ENCODE data around the gene RAD51B.

RAD51B gene

DNA sequence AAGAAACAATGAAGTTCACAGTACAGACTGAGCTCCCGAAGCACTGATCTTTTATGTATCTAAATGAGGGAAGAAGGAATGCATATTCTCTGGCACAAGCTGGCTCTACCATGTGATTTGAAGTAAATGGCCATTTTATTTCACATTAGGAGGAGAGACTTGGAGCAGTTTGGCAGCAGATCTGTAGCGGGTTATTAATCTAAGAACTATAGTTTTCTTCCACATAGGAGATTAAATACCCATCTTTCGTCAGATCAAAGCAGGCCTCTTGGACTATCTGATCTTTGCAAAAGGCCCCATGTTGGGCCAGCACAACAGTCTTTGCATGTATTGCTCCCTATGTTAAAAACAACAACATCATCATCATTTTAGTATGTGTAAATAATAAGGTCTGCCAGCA, 495.5 kb downstream of the RAD51B start:
- no peak for DNase-seq

- DNase-seq = no peak
These were observed 496.7 kb downstream of the RAD51B start for GRCh38 chr14:68316078-68316868.

DNA sequence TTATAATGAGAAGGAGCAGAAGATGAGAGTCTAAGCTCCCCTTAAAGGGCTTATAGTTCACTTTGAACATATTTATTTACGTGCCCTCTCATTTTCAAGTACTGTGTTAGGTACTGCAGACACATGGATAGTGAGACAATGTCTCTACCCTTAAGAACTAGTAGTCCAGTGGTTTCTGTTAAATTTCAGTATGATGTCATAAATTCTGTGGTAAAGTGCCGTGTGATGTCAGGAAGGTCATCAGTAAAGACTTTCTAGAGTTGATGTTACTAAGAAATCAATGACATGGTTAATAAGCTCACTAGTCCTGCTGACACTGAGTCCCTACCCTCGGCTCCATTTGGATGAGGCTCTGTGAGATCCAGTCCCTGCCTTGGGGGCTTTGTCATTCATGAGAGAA, 497.7 kb downstream of the RAD51B start:
- no peak for DNase-seq

DNA sequence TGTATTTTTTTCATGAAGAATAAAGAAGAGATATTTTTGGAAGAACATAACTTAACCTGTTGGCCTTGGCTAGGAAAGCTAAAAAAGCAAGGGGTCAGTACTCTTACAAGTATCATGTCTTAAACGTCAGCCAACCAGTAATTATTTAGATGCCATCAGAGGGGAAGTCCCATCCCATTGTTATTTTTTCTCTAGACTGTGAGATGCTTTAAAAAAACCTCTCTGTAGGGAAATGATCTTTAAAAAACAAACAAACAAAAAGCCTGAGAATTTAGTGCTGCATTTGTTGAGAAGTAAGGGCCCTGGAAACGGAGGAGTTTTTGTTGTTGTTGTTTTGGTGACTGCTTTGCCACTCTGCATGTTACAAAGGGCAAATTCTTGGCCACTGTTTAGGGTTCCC, 499.2 kb downstream of the RAD51B start:
- no peak for DNase-seq

DNA sequence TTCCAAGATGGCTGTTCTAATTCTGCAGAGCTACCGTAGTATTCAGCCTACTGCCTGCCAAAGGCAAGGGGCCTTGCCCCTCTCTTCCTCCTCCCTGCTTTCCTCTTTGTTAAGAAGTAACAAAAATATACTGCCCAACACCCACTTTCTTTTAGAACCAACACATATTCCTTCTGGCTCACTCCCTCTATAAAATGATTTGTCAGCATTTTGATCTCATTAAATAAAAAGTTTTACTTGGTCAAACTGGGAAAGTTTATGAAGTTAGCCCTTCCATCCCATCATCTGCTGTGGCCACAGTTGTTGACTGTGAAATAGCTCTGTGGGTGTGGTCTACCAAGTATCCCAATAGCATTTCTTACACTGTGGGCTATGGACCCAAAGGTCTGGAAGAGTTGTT, 500.9 kb downstream of the RAD51B start:
- no peak for DNase-seq

GRCh38 chr14:68322940-68323620, 503.5 kb downstream of the RAD51B start:
- no peak for DNase-seq

GRCh38 chr14:68325267-68325807, 505.8 kb downstream of the RAD51B start:
- no peak for DNase-seq

- DNase-seq = no peak
These were observed 507.7 kb downstream of the RAD51B start for GRCh38 chr14:68327231-68327630.

- DNase-seq = no peak
These were observed 508.9 kb downstream of the RAD51B start for GRCh38 chr14:68328509-68328908.

DNA sequence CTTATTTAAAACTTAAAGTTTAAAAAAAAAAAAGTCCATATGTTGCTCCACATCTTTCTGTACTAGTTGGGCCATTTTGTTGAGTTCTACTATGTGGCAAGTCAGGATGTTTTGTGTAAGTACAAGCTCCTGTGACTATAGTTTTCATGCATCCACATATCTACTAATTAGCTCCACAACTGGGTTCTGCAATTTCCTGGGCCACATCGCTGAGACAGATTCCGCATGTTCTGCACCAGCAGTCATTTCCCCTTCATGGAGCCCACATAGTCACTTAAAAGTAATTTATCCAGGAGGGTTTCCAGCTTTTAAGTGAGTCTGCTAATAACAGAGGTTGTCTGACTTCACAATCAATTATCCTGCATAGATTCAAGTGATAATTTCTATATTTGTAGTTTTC, 511.8 kb downstream of the RAD51B start:
- DNase-seq = no peak

DNA sequence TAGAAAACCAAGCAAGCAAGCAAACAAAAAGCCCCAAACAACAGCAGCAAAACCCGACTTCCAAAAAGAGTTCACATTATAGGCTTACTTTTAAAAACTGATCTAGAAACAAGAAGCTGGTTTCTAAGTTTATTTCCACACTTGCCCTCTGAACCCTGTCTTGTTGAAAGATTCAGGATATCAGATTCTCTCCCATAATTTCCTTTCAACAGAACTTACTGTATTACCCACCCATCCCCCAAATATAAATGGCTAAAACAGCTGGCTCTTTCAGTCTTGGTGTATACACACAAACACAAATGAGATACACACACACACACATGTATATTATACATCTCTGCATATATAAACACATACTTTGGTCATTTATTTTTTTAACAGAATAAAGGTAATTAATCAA, 512.4 kb downstream of the RAD51B start:
- DNase-seq = no peak

DNA sequence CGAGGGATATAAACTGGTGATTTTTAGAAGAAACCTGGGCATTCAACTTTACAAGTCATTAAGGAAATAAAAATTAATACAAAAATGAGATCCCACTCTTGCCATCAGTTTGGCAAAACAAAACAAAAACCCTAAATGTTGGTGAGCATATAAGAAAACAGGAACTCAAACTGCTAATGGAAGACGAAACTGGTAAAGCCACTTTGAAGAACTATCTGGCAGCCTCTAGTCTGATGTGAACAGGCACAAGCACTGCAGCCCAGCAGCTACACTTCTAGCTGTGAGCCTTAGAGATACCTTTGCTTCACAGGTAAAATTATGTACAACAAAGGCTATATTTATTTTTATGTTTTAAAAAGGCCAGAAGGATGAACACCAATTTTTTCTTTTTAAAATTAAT, 513.7 kb downstream of the RAD51B start:
- DNase-seq = no peak

DNA sequence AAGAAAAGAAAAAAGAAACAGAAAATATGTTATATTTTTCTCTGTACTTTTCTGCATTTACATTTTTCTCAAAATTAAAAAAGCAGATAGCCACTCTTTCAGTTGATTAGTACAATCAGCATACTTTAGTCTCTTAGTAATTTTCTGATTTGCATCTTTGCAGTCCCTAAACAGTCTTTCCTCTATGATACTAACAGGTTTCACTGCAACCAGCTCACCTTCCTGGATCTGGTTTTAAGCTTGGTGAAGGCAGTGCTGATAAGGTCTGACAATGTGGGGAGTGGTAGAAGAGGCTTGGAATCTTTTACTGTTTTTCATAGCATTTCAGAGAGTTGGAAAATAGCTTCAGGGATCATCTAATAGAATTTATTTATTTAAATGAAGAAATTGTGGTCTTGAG, 515.7 kb downstream of the RAD51B start:
- DNase-seq = no peak

- DNase-seq = no peak
These were observed 516.6 kb downstream of the RAD51B start for GRCh38 chr14:68336165-68336564.

DNA sequence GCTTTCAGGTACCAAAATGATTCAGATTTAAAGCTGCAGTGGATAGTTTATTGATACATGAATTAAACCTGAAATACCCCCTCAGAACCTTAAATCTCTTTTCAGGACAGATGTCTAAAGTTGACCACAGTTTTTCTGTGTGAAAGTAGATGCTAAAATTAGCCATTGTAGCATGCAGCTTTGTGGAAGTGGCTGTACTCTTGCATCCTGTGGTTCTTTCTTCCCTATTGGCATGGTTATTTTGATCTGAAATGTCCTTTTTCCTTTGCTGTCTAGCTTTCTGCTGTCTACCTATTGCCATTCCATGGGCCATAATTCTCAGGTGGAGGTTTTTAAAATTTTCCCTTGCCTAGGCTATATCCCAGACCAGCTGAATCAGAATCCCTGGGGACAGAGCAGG, 517.7 kb downstream of the RAD51B start:
- no peak for DNase-seq

DNA sequence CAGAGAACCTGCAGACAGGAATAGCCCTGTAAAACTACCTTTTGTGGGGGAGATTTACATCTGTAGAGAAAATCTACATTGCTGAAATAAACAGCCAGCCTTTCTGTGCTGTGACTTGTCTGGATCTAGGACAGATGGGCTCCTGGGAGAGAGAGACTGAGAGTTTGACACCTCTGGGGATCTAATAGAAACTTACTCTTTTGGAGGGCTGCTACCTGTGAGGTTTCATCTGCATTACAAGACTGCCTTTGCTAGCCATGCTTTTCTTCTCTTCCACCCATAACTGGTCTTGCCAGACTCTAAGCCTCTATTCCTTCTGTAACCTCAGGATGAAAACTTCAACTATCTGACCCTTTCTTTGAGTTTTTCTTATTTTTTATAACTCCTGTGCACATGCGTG, 520.7 kb downstream of the RAD51B start:
- no peak for DNase-seq

DNA sequence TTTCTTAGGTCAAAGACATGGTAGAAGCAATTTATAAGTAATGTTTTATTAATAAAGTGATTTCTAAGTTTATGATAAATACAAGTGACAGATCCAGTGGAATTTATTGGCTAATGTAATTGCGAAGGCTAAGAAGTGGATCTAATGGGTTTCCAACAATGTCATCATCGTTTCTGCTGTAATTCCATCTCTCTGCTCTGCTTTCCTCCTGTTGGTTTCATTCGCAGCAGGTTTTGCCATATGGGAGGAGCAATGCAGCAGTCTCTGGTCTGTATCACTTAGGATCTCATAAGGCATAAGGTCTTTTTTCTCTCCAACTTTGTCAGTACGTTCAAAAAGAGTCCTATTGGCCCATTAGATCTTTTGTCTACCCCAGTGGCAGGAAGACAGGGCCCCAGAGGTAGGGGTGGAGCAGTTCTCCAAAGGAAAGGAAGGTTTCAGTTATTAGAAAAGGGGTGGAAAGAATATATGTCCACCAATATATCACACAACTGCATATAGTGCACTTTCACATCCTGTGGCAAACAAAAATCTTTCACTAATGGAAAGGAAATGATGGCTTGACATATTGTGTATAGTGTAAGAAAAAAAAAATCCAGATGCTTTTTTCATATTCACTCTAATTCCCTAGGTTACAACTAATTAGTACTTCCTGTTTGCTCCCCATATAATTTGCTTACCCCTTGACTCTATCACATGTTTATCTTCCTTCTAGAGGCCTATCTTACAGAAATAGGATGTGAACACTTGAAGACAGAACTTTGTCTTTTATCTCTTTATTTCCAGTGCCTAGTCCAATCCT, 522.0 kb downstream of the RAD51B start:
- DNase-seq = no peak

- DNase-seq = no peak
These were observed 522.7 kb downstream of the RAD51B start for GRCh38 chr14:68342216-68342763.

DNA sequence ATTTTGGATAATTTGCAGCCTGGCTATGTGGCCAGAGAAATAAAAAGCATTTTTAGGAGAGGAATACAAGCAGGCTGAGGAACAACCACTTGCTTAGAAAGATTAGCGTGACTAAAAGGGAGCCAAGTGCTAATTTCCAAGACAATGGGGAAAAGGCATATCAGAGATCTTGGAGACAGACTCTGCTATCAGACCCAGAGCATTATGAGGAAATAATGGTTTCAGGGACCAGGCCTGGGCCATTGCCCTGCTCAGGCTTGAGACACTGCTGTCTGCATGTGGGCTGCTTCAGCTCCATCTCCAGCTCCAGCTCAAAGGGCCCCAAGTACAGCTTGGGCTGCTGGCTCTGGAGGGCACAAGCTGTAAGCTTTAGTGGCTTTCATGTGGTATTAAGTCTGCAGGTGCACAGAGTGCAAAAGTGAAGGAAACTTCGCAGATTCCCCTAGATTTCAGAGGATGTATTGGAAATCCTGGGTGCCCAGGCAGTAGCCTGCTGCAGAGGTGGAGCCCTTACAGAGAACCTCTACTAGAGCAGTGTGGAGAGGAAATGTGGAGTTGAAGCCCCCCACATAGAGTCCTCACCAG, 524.0 kb downstream of the RAD51B start:
- DNase-seq = no peak

- no peak for DNase-seq
These were observed 526.2 kb downstream of the RAD51B start for GRCh38 chr14:68345738-68346137.

DNA sequence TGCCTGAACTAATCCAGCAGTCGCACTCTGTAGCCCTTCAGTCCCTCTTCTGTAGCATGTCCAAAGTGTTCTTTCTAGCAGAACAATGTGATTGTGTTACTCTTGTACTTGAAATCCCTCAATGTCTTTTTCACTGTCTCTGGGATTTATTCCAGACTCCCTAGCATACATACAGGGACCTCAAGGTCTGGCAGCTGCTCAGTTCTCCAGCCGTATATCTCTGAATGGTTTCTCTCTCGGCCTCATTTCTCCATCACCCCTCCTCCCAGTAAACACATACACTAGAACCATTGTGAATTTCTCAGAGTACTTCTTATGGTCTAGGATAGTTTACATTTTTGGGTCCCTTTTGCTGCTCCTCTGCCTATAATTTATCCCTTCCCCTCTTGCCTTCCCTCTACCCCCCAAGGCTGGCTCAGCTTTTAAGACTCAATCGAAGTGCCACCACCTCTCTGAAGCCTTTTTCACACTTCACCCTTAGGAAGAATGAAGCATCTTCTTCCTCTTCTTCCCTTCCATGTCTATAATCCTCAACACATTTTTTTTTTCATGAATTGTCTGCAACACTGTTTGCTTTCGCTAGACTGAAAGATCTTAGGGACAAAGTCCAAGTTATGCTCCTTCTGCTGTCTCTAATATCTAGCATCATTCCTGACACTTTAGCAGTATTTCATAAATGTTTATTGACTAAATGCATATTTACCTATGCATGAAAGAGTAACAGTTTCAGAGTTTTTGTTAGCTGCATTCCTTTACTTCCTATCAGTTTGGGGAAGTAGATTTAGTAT, 527.2 kb downstream of the RAD51B start:
- DNase-seq = no peak

All from NCI-H524 treated with DMSO at 0.1 percent for 48 hours (cell line).